GM10847 (cell line): ENCODE measurements around the gene PRMT7.

ENCODE experiments used
- POLR2A ChIP-seq: IDR thresholded peaks from 2 replicates; pipeline ENCODE4 v1.6.1; 2011; ENCODE audit not compliant: insufficient read length; ENCODE audit errors: extremely low read depth

PRMT7 gene

GRCh38 chr16:68310774-68311511, at the start of gene PRMT7, which contains the start of gene SLC7A6OS:
TSS of gene PRMT7 (plus strand) at chr16:68311019. CDS start at chr16:68315980, 4,961 bp downstream.
TSS of gene SLC7A6OS (minus strand) at chr16:68310946. CDS start at chr16:68310926, 20 bp downstream.
- peak; percentile 82 for TF ChIP-seq POLR2A

GRCh38 chr16:68263559-68264127, 47.2 kb upstream of the PRMT7 start:
- no peak for TF ChIP-seq POLR2A

- TF ChIP-seq POLR2A: no peak
Measured at GRCh38 chr16:68264128-68265077, 46.4 kb upstream of the PRMT7 start, which contains the start of gene SLC7A6. TSS of gene SLC7A6 (plus strand) at chr16:68264526. CDS start at chr16:68274727, 10,201 bp downstream.

GRCh38 chr16:68265078-68265920, 45.5 kb upstream of the PRMT7 start:
- no peak for TF ChIP-seq POLR2A

GRCh38 chr16:68267612-68268405, 43.0 kb upstream of the PRMT7 start:
- TF ChIP-seq POLR2A: no peak

GRCh38 chr16:68269793-68270192, 41.0 kb upstream of the PRMT7 start:
- no peak for TF ChIP-seq POLR2A

- TF ChIP-seq POLR2A: no peak
Measured at GRCh38 chr16:68270353-68270752, 40.5 kb upstream of the PRMT7 start.

- TF ChIP-seq POLR2A: no peak
Measured at GRCh38 chr16:68272507-68273209, 38.2 kb upstream of the PRMT7 start.

GRCh38 chr16:68273459-68273858, 37.4 kb upstream of the PRMT7 start:
- TF ChIP-seq POLR2A: no peak

GRCh38 chr16:68273896-68274295, 36.9 kb upstream of the PRMT7 start:
- no peak for TF ChIP-seq POLR2A

- TF ChIP-seq POLR2A: no peak
Measured at GRCh38 chr16:68274441-68274840, 36.4 kb upstream of the PRMT7 start.

GRCh38 chr16:68275611-68276191, 35.1 kb upstream of the PRMT7 start:
- no peak for TF ChIP-seq POLR2A

- no peak for TF ChIP-seq POLR2A
Measured at GRCh38 chr16:68276223-68276622, 34.6 kb upstream of the PRMT7 start.
